Medulla oblongata (tissue), 1 donor: ENCODE results near the gene TMEM200A.
A peak's percentile ranks its signal among the peaks of the same experiment; 100 is the strongest.
"Not testable (repeated sequence)": the region's sequence is repeated elsewhere in the genome, so short reads cannot be mapped to it uniquely, and the experiment has no call there.

Experiments used
- DNase-seq: peaks from one replicate; pipeline ENCODE4 v3.0.0-alpha.2; 2015; ENCODE audit errors: extremely low spot score

Gene TMEM200A

DNA sequence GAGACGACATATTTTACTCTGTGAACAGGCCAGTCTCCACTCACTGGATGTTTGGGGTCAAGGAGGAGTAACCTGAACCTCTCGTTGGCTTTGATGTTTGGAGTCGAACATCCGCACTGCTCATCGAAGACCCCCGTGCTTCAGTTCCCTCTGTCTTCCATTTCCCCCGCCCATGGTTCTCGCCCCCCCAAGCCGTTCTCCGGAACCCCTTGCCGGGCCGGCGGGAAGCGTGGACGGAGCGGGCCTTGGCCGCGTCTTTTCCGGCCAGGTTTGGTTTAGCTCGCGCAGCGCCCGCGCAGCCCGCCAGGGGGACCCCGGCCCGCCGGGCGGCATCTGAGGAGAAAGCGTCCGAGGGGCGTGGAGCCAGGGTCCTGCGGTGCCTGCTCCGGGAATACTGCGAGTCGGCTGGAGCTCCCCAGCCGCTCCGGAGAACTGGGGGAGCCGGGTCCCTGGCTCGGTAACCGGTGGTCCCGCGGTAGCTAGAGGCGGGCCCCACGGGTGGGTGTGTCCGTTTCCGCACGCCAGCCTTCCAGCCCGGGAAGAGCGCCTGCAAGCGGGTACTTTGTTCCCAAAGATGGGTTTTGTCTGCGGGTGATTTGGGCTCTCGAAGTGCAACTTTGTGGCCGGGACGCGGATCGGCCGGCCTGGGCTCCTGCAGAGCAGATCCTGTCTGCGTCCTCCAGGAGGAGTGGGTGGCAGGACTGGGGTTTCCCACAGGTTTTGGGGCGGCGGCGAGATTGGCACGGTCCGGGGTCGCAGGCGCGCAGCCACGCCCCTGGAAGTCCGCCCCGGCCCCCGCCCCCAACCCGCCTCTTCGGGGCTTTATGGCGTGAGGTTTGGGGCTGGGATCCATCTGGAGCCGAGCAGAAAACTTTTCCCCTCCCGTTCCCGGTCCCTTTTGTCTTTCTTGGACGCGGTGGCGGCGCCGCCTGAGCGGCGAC lies at the start of gene TMEM200A:
Gene TMEM200A, plus strand, starts transcription at position 852 of the 941 bp plus-strand sequence. CDS start 74,406 bp downstream, outside the sequence.
- no peak for DNase-seq

DNA sequence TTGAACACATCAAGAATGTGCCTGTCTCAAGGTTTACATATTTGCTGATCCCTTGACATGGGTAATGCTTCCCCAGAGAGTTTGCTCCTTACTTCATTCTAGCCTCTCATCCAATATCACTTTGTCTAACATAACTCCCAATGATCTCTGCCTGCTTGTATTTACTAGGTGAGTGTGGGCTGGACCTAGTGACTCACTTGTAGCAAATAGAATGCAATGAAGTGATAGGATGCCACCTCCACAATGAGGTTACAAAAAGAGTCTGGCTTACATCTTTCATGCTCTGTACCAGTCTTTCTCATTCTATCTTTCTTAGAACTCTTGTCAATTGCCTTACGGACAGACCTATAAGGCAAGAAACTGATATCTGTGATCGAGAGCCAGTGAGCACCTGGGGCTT lies 44.9 kb upstream of the TMEM200A start:
- no peak for DNase-seq

DNA sequence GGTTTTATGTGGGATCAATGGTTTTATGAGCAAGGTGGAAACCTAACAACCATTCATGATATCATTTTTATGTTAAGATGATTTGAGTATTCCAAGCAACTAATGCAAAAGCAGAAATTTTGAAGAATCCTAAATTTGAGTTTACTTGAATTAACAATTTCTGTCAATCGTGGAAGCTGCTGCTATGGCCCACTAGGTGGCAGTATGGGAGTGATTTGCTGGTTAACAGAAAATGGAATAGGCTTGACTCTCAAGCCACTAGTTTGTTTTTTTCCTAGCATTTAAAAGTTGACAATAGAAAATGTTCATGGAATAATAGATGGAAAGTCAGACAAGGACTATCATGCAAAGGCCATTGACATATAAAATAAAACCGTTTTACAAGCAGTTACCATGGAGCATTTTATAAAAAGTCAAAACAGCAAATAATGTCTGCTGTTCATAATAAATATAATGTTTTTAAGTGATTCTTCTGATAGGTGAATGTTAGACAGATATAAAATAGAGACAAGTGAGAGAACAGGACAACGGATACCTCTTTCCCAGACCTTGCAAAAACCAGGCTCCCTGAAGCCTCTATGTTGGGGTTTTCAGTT lies 43.0 kb upstream of the TMEM200A start:
- DNase-seq = peak; percentile 84

DNA sequence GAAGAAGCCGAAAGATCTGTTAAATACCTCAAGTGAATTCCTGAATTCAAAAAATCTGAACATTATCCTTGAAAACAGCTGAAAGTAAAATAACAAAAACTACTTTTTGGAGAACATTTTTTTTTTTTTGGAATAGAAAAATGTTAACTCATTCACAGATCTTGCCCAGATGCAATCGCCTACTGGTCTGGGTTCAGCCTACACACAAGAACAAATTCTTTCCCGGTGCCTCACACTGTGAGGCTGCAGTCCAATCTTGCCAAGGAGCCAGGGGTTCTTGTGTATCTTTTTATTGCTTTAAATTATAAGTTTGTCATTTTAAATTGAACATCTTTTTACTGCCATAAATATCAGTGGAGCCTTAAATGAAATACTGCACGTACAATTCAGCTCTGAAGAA lies 41.2 kb upstream of the TMEM200A start:
- no peak for DNase-seq

DNA sequence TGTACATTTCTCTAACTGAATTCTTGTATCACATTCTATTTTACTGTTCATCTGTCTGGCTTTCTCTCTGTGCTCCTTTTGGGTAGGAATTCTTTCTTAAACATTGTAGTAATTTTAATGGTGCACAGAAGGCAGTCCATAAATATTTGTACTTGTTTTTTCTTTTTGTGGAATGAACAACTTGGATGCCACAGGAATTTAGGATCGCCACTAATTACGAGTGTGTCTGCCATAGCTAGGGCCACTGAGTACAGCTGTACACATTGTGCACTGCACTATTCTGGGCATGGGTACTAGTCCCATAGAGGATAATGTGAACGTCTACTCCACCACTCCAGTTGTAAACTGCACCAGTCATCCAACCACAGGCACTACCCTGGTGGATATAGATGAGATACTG lies 39.3 kb upstream of the TMEM200A start:
- DNase-seq = no peak

DNA sequence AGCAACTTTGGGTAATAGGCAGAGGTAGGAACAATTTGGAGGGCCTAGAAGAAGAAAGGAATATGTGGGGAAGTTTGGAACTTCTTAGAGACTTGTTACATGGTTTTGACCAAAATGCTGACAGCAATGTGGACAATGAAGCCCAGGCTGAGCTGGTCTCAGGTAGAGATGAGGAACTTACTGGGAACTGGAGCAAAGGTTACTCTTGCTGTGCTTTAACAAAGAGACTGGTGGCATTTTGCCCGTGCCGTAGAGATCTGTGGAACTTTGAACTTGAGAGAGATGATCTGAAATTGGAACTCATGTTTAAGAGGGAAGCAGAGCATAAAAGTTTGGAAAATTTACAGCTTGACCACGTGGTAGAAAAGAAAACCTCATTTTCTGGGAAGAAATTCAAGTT lies 28.3 kb upstream of the TMEM200A start:
- no peak for DNase-seq

DNA sequence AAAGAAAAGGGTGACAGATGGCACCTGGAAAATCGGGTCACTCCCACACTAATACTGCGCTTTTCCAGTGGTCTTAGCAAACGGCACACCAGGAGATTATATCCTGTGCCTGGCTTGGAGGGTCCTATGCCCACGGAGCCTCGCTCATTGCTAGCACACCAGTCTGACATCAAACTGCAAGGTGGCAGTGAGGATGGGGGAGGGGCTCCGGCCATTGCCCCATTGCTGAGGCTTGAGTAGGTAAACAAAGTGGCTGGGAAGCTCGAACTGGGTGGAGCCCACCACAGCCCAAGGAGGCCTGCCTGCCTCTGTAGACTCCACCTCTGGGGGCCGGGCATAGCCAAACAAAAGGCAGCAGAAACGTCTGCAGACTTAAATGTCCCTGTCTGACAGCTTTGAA lies 19.5 kb upstream of the TMEM200A start:
- DNase-seq = not testable (repeated sequence)

DNA sequence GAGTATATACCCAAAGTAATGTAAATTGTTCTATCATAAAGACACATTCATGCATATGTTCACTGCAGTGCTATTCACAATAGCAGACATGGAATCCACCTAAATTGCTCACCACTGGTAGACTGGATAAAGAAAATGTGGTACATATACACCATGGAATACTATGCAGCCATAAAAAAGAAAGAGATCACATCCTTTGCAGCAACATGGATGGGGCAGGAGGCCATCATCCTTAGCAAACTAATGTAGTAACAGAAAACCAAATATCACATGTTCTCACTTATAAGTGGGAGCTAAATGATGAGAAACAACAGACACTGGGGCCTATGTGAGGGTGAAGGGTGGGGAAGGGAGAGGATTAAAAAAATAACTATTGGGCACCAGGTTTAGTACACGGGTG lies 11.5 kb upstream of the TMEM200A start:
- DNase-seq = no peak

DNA sequence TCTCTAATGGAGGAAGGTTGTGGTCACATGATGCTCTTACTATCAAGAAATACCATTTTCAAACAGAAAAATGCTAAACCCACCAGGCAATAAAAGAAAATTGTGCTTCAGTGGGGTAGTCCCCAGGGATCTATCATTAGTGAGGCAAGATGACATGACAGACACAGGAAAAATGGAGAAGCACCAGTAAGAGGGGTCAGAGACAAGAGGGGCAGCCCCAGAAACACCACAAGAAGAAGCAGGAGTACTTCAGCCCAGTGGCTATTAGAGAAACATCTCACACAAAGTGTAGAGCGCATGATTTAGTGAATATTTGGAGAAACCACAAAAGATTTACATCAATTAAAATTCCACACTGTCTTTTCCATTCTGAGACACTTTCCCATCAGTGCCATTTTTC lies 10.2 kb upstream of the TMEM200A start:
- no peak for DNase-seq

DNA sequence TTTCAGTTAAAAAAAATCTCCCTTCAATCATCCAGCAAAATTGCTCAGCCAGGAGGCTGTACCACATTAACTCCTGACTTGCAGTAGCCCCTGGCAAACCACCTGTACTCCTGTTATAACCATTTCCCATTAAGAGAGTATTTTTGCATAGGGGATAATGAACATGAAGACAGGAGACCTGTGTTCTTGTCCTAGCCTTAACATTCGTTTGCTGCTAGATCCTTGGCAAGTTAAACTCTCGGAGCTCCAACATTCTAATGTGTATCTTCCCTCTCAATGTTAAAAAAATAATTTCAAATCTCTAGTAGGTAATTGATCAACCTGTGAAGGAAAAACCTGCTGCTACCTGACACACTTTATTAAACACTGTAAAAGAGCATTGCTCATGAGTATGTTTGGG lies 8.4 kb upstream of the TMEM200A start:
- no peak for DNase-seq

DNA sequence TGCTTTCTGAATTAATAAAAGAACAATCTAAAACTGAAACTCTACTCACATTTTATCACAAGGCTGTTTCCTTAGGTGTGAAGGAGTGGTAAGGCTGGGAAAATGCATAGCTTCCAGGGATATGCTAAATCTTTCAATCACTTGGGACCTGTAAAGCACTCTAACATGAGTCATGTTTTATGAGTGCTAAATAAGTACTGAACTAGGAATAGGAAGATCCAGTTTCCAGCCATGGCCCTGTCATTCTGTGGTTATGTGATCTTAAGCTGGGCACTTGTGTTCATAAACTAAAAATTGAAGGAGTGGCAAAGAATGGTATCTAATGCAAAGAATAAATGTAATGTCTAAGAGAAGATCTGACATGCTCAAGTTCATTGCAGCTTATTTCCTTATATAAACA lies 6.1 kb upstream of the TMEM200A start:
- DNase-seq = no peak

DNA sequence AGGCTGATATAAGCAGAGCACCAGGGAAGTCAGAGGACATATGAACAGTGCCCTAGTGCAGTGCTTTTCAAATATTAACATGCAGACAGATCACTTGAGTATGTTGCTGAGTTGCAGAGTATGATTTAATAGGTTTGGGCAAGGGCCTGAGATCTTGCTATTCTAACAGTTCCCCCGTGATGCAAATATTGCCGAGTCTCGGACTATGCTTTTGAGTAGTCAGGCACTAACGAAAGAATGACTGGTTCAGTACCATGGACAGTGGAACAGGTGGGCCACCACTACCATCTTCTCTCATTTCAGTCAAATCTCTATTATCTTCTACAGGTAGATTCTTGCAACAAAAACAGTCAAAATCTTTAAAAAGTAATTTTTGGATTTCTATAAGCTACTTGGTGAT lies 3.7 kb upstream of the TMEM200A start:
- DNase-seq = no peak

DNA sequence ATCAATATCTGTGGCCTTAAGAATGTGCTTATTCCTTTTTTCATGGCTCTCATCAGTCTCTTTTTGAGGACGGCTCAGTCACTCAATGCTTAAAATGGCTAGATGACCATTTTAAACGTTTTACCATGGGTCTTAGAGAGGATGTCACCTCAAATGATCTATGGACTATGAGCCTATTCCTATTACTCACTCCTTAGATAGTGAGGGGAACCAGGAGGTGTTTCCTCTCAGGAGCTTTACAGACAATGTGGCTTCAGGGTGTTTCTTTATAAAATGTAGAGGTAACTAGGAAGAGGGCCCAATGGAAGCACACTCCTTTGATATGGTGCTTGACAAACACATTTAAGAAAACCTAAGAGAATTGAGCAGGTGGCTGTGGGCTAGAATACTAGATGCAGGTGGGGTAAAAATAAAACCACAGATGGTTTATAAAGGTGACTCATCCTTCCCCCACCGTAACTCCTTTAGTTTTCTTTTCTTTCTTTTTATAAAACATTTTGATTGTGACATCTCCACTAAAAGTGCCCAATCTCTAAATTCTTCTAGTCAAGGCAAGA lies 1.5 kb upstream of the TMEM200A start:
- DNase-seq = no peak

DNA sequence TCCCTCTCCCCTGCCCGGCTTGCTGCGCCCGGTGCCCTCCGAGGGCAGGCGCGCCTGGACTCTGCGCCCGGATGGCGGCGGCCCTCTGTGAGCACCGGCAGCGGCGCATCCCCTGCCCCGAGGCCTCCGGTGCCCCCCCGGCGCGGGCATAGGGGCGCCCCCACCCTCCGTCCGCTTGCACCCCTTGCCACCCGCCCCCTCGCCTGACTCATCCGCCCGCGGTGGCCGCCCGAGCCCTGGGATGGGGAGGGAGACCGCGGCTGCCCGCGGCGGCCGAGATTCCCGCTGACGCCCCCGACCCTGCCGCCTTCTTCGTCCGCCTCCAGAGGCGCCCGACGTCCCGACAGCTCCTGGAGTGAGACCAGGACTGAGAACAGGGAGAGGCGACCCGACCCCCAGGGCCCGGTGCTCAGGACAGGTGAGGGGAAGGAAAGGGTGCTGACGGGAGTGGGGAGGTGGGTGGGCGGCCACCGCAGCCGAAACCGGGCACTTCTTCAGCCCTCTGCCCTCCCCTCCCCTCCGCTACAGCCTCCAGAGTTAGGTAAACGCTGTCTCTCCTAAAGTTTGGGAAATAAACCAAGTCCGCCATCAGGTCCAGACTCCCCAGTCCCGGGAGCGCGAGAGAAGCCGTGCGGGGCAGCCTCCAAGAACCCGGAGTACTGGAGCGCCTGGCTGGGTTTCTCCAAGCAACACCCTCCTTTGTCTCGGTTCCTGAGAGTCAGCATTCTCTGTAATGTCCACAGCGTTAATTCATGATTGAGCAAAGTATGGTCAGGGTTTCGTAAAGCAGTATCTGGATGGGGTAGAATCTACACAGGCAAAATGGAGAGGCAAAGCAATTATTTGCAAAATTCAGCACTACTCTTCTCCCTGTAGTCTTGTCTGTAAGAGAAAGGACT lies 539 bp downstream of the TMEM200A start:
- peak; percentile 34 for DNase-seq

DNA sequence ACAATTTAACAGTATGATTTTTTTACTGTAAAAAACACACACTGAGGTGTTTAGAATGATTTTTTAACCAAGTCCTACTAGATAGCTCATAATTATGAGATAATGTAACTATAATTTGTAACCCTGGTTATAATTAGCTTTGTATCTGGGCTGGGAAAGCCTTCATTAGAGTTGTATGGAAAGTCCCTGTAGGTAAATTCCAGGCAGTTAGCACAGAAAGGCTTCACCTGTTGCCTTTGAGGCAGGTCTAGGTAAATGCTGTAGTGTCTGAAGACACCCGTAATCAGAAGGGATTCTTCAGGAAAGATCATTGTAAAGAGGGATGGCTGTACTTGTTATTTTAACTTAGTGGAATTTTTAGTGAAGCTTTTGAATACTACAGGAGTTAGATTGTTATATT lies 1.9 kb downstream of the TMEM200A start:
- no peak for DNase-seq

DNA sequence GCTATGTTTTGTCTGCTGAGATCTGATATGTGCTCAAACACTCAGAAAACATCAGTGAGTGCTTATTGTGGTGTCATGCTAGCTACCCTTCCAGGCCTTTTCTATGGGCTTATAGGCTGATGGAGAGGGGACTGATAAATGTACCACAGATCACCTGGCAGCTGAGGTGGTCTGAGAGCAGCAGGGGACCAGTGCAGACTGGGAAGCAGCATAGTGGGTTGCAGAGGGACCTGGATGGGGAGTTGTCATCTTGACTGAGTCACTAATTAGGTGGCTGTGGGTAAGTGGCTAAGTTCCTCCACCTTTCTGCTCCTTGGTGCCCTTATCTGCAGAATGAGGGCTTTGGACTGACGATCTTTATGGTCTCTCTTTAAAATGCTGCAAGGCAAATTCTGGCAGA lies 2.8 kb downstream of the TMEM200A start:
- no peak for DNase-seq

DNA sequence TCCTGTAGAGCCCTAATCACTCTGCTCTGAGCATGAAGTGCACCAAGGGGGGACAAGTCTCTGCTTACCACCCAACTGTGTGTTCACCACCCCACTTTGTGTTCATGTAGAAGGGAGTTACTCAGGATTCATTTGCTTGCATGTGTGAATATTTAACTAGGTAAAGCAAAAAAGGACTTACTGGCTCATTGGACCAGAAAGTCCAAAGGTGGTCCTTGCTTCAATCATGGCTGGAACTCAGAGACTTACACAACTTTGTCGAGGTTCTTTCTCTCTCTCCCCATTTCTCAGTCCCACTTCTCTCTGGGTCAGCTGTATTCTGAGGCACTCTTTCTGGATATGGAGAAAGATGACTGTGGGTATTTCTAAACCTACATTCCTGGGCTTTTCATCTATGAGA lies 4.0 kb downstream of the TMEM200A start:
- DNase-seq = no peak

DNA sequence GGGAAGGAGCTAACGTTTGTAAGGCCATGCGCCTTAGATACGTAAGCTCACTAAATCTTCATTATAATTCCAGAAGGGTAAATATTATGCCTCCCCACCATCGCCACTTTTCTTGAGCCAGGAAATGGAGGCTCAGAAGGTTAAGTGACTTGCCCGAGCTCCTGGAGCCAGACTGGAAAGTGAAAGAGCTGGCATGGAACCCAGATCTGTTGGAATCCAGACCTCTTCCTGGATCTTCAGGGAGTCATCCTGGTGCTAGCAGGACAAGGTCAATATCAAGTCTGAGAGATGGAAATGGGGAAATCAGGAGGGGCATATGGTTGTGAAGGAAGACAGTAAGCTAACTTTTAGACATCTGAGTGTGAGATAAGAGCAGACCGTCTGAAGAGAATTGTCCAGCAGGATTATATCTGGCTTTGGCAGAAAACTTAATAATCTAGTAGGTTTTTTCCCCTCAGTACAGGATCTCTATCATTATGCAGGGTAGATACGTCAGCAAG lies 6.2 kb downstream of the TMEM200A start:
- DNase-seq = no peak

DNA sequence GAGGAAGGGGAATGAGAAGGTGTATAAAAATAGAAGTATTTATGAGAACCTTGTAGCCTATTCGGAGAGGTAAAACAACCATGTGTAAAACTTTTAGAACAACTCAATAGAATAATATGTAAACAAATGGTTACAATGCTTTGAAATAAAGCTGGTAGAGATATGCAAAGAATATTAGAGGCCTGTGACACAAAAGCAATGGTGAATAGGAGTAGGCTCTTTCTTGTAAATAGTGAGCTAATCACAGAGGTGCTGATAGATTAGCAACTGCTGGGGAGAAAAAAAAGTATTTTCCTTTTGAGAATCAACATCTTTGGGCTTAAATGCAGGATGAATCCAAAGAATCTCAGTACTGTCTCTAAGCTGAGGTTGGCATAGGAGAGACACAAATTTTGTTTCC lies 7.0 kb downstream of the TMEM200A start:
- DNase-seq = no peak

DNA sequence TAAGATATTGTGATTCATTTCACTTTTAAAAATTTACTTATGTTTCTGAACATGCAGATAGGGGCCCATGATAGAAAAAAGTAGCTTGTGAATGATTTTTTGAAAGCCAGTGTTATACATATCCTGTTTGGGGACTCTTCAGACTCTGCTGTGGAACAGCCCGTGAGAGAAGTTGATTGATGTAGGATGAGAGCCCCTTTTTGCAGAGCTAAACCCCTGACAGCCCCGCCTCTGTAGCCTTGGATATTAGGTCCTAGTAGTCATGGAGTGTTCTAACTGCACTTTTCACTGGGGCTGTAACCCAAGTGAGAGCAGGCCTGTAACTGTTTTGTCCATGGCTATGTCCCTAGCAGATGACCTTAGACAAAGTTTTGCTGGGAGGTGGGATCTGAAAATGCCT lies 8.2 kb downstream of the TMEM200A start:
- DNase-seq = no peak

DNA sequence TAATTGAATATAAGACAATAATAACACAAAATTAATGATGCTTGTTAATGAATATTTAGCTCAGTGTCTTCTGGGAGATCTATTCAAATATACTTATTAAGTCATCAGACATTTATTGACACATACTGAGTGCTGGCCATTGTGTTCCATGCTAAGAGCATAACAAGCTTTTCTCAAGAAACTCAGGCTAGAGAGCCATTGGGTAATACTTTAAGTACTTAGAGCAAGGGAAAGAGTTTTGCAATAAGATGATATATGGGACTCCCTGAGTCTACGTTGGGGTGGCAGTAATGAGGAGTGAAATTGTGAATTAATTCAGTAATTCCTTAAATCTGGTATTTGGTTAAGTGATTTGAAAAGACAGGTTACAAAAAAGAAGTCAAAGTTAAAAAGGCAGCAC lies 11.1 kb downstream of the TMEM200A start:
- no peak for DNase-seq

DNA sequence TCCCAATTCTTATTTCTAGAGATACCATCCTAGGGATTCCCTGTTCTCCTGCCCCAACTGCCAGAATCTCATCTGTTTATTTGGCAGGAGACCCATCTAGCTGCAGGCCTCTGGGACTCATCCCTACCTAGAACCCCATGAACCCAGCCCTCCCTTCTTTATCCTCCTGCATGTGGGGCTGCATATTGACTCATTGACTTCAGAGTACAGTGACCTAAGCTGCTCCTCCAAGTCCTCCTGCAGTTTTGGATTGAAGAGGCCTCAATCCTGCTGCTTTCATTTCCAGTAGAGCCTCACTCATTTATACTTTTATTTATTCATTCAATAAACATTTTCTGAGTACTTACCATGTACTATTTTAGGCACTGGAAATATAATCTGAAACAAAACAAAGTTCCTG lies 11.6 kb downstream of the TMEM200A start:
- DNase-seq = no peak
